B cell (primary cell): ENCODE results near the gene CCSAP. TPM values are rescaled to one million over a fixed set of nuclear protein-coding genes. Genes with fewer than 3 reads are reported as not detected.

Source experiments
- ATAC-seq: fragments of 200-7000 bp; cut with Tn5 transposase; one replicate; pipeline ENCODE4 v1.10.0; 2021; ENCODE audit warnings: low read depth, mild to moderate bottlenecking, moderate number of reproducible peaks, moderate library complexity
- CTCF ChIA-PET: fragments of 350-600 bp; sonication (Branson Sonifier 250); formaldehyde crosslinking; loops from one replicate; lab custom pipeline; 2021; ENCODE audit warnings: antibody characterized with exemption, inconsistent platforms; lab: Charles Lee
- POLR2A ChIA-PET: fragments of 350-600 bp; sonication (Branson Sonifier 250); formaldehyde crosslinking; loops from one replicate; lab custom pipeline; 2021; ENCODE audit warnings: antibody characterized with exemption; lab: Charles Lee
- DNase-seq: peaks from one replicate; pipeline ENCODE4 v3.0.0; 2013
- H2AFZ ChIP-seq: 2 replicates; pipeline ENCODE4 v1.6.1; 2012; ENCODE audit warnings: mild to moderate bottlenecking, low read depth, low read length; ENCODE audit not compliant: insufficient read depth, poor library complexity, severe bottlenecking
- H3K27ac ChIP-seq, 2 donors: 1 replicate in 1 of 2; 2 replicates in 1 of 2; pipeline ENCODE4 v1.5.1; 2012 to 2013; ENCODE audit warnings: low read length in 2 of 2, mild to moderate bottlenecking in 2 of 2, moderate library complexity in 1 of 2
- H3K27me3 ChIP-seq, 4 experiments: fragments of 200-600 bp in 1 of 4; sonication (generic) in 1 of 4; replicated peaks in 1 of 4; 1 replicate in 2 of 4; 2 replicates in 2 of 4; pipeline versions ENCODE4 v1.6.1 to v1.7.0; 2013 to 2016; ENCODE audit warnings: low read length in 3 of 4, mild to moderate bottlenecking in 2 of 4, mixed read lengths in 1 of 4, moderate library complexity in 1 of 4; ENCODE audit not compliant: insufficient read depth in 4 of 4, control insufficient read depth in 3 of 4; ENCODE audit errors: control extremely low read depth in 1 of 4
- H3K36me3 ChIP-seq, 2 experiments: replicated peaks in 1 of 2; 1 replicate in 1 of 2; 2 replicates in 1 of 2; pipeline versions ENCODE4 v1.6.1 to v1.7.1; 2013; ENCODE audit warnings: low read length in 1 of 2; ENCODE audit not compliant: insufficient read depth in 2 of 2, control insufficient read depth in 1 of 2; ENCODE audit errors: control extremely low read depth in 1 of 2, extremely low read depth in 1 of 2
- H3K4me1 ChIP-seq, 2 donors: fragments of 200-600 bp in 1 of 2; sonication (generic) in 1 of 2; 1 replicate in 1 of 2; 2 replicates in 1 of 2; pipeline versions ENCODE4 v1.5.1 to v1.6.1; 2013 to 2017; ENCODE audit warnings: low read length in 2 of 2; ENCODE audit not compliant: control insufficient read depth in 2 of 2, insufficient read depth in 2 of 2
- H3K4me2 ChIP-seq: replicated peaks from 2 replicates; pipeline ENCODE3; 2012; ENCODE audit warnings: mild to moderate bottlenecking, low read depth, low read length; ENCODE audit not compliant: poor library complexity, severe bottlenecking
- H3K4me3 ChIP-seq, 5 experiments: fragments of 200-600 bp in 1 of 5; sonication (generic) in 1 of 5; 1 replicate in 3 of 5; 2 replicates in 2 of 5; pipeline versions ENCODE4 v1.5.1 to v1.7.0; 2011 to 2016; ENCODE audit warnings: low read length in 4 of 5, mild to moderate bottlenecking in 4 of 5, low read depth in 2 of 5, control low read depth in 1 of 5, moderate library complexity in 1 of 5; ENCODE audit not compliant: insufficient read depth in 1 of 5; ENCODE audit errors: control extremely low read depth in 1 of 5, extremely low read depth in 1 of 5
- H3K79me2 ChIP-seq: fragments of 200-600 bp; sonication (generic); one replicate; pipeline ENCODE4 v1.6.0; 2016; ENCODE audit warnings: low read length; ENCODE audit not compliant: control insufficient read depth, insufficient read depth
- H3K9ac ChIP-seq: fragments of 200-600 bp; sonication (generic); 2 replicates; pipeline ENCODE4 v1.6.1; 2017; ENCODE audit warnings: mild to moderate bottlenecking, low read length, moderate library complexity
- H3K9me3 ChIP-seq, 3 donors: one replicate each; pipeline versions ENCODE4 v1.6.1 to v1.7.1; 2013; ENCODE audit warnings: low read length in 2 of 3; ENCODE audit not compliant: control insufficient read depth in 2 of 3, insufficient read depth in 1 of 3; ENCODE audit errors: control extremely low read depth in 1 of 3
- H4K20me1 ChIP-seq: 2 replicates; pipeline ENCODE4 v1.6.0; 2012; ENCODE audit warnings: mild to moderate bottlenecking, low read length; ENCODE audit not compliant: insufficient read depth, control insufficient read depth, poor library complexity, severe bottlenecking
- H3K27ac Mint-ChIP-seq: one replicate; pipeline ENCODE4 v1.8.0; 2021; ENCODE audit warnings: mixed read lengths
- H3K27me3 Mint-ChIP-seq: one replicate; pipeline ENCODE4 v1.8.0; 2021; ENCODE audit warnings: mixed read lengths
- H3K4me1 Mint-ChIP-seq: one replicate; pipeline ENCODE4 v1.8.0; 2021; ENCODE audit warnings: mixed read lengths
- H3K4me3 Mint-ChIP-seq: one replicate; pipeline ENCODE4 v1.8.0; 2021; ENCODE audit warnings: mixed read lengths
- H3K9me3 Mint-ChIP-seq: one replicate; pipeline ENCODE4 v1.8.0; 2022; ENCODE audit warnings: mixed read lengths; ENCODE audit not compliant: insufficient read depth
- CTCF ChIP-seq: fragments of 200-600 bp; IDR thresholded peaks from one replicate; pipeline ENCODE4 v1.8.0; 2022; ENCODE audit warnings: antibody characterized with exemption, mild to moderate bottlenecking
- EZH2 ChIP-seq: IDR thresholded peaks from 2 replicates; pipeline ENCODE4 v1.6.1; 2012; ENCODE audit warnings: borderline replicate concordance, low read depth, mild to moderate bottlenecking, moderate library complexity, low read length; ENCODE audit not compliant: insufficient read depth, poor library complexity, severe bottlenecking
- WGBS: methylation state at CpG from one replicate; pipeline ENCODE4 v1.1.5; 2013; ENCODE audit warnings: missing lambda C conversion rate; ENCODE audit not compliant: insufficient coverage; 5-methylcytosine and 5-hydroxymethylcytosine counted together
- intact Hi-C: fragments of 100-400 bp; cut with micrococcal nuclease; formaldehyde crosslinking; loops from one replicate; pipeline ENCODE4 v1.10.0; 2022
- polyA plus RNA-seq: library from polyadenylated mRNA; depleted of rRNA; stranded (reverse); fragments of >200 nt; gene quantifications from 2 replicates; pipeline ENCODE4 v1.2.3, GENCODE V29; 2012
- small RNA-seq: library from RNA; depleted of rRNA; stranded (forward); fragments of <200 nt; gene quantifications from one replicate; pipeline ENCODE3, GENCODE V24; 2012; ENCODE audit warnings: low replicate concordance, low read depth; ENCODE audit not compliant: insufficient read length
- total RNA-seq, 2 donors: library from RNA; stranded (reverse); fragments of 120-200 nt in 1 of 2; gene quantifications; 1 replicate in 1 of 2; 2 replicates in 1 of 2; pipeline versions ENCODE4 v1.2.3 to v1.2.4, GENCODE V29; 2013 to 2022

The CCSAP gene
- total and polyA plus RNA-seq, 2 donors (not counting 1 experiment from before 2014, with no cell fraction given), result 3.3 to 15.8 TPM

- Histone ChIP-seq H3K36me3 (no peaks in the 10 kb centered on the region), H3K9me3 (peaks cover 2 to 12% (median 2%) of the 10 kb centered on the region in 3 donors), H3K27ac (peak overlapping the region; percentile 24 to 49), H4K20me1 (peaks cover 49% of the 10 kb centered on the region), H3K4me3 (peak overlapping the region; percentile 59 to 89 (median 75)), H3K9ac (peak overlapping the region; percentile 70), H3K27me3 (no peaks in the 10 kb centered on the region), H2AFZ (peak overlapping the region; percentile 93), H3K4me2 (peak overlapping the region; percentile 78), H3K79me2 (peaks cover 43% of the 10 kb centered on the region), H3K4me1 (peaks cover 16 to 22% of the 10 kb centered on the region in 2 donors)
- intact Hi-C loops, result loop anchor here (1.0 to 2.0 kb wide), 5 partner anchors 13 to 355 kb away; partner anchors contain the start of genes ABCB10, NUP133, TAF5L and URB2
- peaks cover 34% of the 10 kb centered on the region for H3K4me1 Mint-ChIP-seq
- POLR2A ChIA-PET, result interaction anchor here (1.5 kb wide), 1 partner anchor 209 kb away, joined by 7 read pairs; no protein-coding TSS in a partner anchor
- 0% methylated on average over 21 of the region's 32 CpGs for WGBS
- peaks cover 3% of the 10 kb centered on the region for H3K9me3 Mint-ChIP-seq
- CTCF ChIA-PET, result interaction anchor here (1.1 to 1.5 kb wide), 5 partner anchors 13 to 232 kb away, joined by 3 to 11 read pairs (median 5); partner anchors contain the start of gene CCSAP
- peak overlapping the region; percentile 85 for H3K27ac Mint-ChIP-seq
- TF ChIP-seq EZH2 (no peak), CTCF (peak; percentile 18)
- peak overlapping the region; percentile 96 for H3K4me3 Mint-ChIP-seq
- DNase-seq (no peak), ATAC-seq (peak; percentile 62)
- H3K27me3 Mint-ChIP-seq, result no peaks in the 10 kb centered on the region
Measured at GRCh38 chr1:229271448-229272159, 71.2 kb downstream of the CCSAP start.

Small RNA genes lying within 50 kb of the gene (small RNA-seq; reads per million reads assigned to genes)
- gene RNU6-180P, result not detected

Other genes starting within 250 kb of the CCSAP start
- 46.0 and 49.7 TPM in 2 replicates for gene RAB4A, start 71.9 kb downstream of the CCSAP start, total RNA-seq
- gene RAB4A, start 71.9 kb downstream of the CCSAP start, polyA plus RNA-seq, result 14.7 and 22.0 TPM in 2 replicates
- gene ACTA1, start 91.0 kb upstream of the CCSAP start, total RNA-seq, result not detected in 2 replicates
- gene ACTA1, start 91.0 kb upstream of the CCSAP start, polyA plus RNA-seq, result 0.21 and 0.30 TPM in 2 replicates
- 49.7 and 50.5 TPM in 2 replicates for gene NUP133, start 165.3 kb upstream of the CCSAP start, total RNA-seq
- gene NUP133, start 165.3 kb upstream of the CCSAP start, polyA plus RNA-seq, result 10.5 and 18.0 TPM in 2 replicates
- 17.0 and 18.6 TPM in 2 replicates for gene ABCB10, start 215.7 kb upstream of the CCSAP start, total RNA-seq
- gene ABCB10, start 215.7 kb upstream of the CCSAP start, polyA plus RNA-seq, result 6.5 and 9.8 TPM in 2 replicates